Upper lobe of right lung (tissue), 1 donor: ENCODE results near the gene SCAPER. TPM values are rescaled to one million over a fixed set of nuclear protein-coding genes. Genes with fewer than 3 reads are reported as not detected.

Experiments used
- ATAC-seq: fragments of 200-7000 bp; cut with Tn5 transposase; one replicate; pipeline ENCODE4 v1.9.1; 2020; ENCODE audit warnings: mild to moderate bottlenecking, moderate library complexity
- DNase-seq: peaks from one replicate; pipeline ENCODE4 v3.0.0-alpha.2; 2020
- H3K27ac ChIP-seq: fragments of 200-600 bp; one replicate; pipeline ENCODE4 v1.8.0; 2022
- H3K27me3 ChIP-seq: fragments of 200-600 bp; one replicate; pipeline ENCODE4 v1.8.0; 2022; ENCODE audit warnings: mild to moderate bottlenecking
- H3K36me3 ChIP-seq: fragments of 200-600 bp; one replicate; pipeline ENCODE4 v1.8.0; 2022
- H3K4me1 ChIP-seq: fragments of 200-600 bp; one replicate; pipeline ENCODE4 v1.8.0; 2022
- H3K4me3 ChIP-seq: fragments of 200-600 bp; one replicate; pipeline ENCODE4 v1.8.0; 2022; ENCODE audit warnings: mild to moderate bottlenecking
- H3K9me3 ChIP-seq: fragments of 200-600 bp; one replicate; pipeline ENCODE4 v1.8.0; 2022
- intact Hi-C: fragments of 100-400 bp; cut with DNase I; formaldehyde crosslinking; loops from one replicate; pipeline ENCODE4 v1.11.0; 2022
- total RNA-seq: library from RNA; stranded (reverse); fragmentation: NEBNext Ultra II Directional; extraction: Animal tissue kit (Norgen Biotek cat#: 25700); gene quantifications from one replicate; pipeline ENCODE4 v1.2.1, GENCODE V29; 2021
- TF ChIP-seq, protein P1 (sequence below): fragments of 200-600 bp; IDR thresholded peaks from one replicate; pipeline ENCODE4 v1.8.0; 2022; ENCODE audit warnings: antibody characterized with exemption
- donor health status: DM: no; HTN: yes; CAD: no; lungs with severe emphysema.

The SCAPER gene
- total RNA-seq, 1 donor from 2014 or later = 44.3 TPM

DNA sequence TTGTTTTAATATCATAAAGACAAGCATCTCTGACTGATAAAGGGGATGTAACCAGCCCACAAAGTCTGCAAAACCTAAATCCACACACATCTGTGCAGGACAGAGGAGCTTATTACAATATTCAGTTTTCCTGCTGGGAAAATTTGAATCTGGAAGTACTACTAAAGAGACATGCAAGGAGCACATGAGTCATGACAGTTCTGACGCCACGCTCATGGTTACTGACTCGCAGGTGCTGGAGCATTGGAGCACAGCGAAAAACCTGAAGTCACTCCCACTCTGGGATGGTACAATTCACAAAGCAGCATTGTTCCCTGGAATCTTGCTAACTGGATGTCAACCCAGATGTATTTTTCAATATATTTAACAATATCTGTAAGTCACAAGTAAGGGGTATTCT is 576.2 kb downstream of the SCAPER start:
- intact Hi-C loops = no loop called here
- DNase-seq = no peak
- TF ChIP-seq, protein P1, sequence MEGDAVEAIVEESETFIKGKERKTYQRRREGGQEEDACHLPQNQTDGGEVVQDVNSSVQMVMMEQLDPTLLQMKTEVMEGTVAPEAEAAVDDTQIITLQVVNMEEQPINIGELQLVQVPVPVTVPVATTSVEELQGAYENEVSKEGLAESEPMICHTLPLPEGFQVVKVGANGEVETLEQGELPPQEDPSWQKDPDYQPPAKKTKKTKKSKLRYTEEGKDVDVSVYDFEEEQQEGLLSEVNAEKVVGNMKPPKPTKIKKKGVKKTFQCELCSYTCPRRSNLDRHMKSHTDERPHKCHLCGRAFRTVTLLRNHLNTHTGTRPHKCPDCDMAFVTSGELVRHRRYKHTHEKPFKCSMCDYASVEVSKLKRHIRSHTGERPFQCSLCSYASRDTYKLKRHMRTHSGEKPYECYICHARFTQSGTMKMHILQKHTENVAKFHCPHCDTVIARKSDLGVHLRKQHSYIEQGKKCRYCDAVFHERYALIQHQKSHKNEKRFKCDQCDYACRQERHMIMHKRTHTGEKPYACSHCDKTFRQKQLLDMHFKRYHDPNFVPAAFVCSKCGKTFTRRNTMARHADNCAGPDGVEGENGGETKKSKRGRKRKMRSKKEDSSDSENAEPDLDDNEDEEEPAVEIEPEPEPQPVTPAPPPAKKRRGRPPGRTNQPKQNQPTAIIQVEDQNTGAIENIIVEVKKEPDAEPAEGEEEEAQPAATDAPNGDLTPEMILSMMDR = no peak
- H3K4me3 ChIP-seq = no peak overlapping the region
- no peak overlapping the region for H3K27ac ChIP-seq
- ATAC-seq = no peak
- H3K4me1 ChIP-seq = no peaks in the 10 kb centered on the region
- no peaks in the 10 kb centered on the region for H3K9me3 ChIP-seq
- no peaks in the 10 kb centered on the region for H3K36me3 ChIP-seq
- H3K27me3 ChIP-seq = peaks cover 38% of the 10 kb centered on the region

DNA sequence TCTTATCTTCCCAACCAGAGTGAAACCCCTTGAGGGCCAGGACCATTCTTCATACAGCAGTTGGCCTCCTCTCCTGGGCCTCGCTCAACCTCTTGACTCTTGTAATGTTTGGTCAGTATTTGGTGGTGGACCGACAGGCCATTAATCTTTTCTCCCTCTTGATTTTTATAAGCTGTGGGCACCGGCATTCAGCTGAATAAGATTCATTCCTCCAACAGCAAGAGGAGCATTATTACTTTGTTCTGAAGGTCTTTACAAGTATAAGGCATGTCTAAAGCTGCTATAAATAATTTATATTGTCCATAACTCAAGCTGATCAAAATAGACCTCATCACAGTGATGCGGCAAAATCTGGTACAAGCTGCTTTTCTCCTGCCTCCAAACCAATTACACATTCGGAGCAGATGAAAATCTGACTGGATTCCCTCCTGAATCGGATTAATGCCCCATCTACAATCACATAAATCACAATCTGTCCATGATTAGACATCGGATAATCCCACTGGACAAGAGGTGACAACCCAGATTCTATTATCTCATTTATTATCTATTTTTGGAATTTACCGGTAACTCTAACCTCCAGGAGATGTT is 576.9 kb downstream of the SCAPER start:
- DNase-seq (no peak), ATAC-seq (no peak)
- TF ChIP-seq, protein P1 = no peak
- Histone ChIP-seq H3K4me3 (no peak overlapping the region), H3K27ac (no peak overlapping the region), H3K4me1 (no peaks in the 10 kb centered on the region), H3K27me3 (peaks cover 31% of the 10 kb centered on the region), H3K9me3 (no peaks in the 10 kb centered on the region), H3K36me3 (no peaks in the 10 kb centered on the region)
- intact Hi-C loops = no loop called here

GRCh38 chr15:76327191-76328105 is 577.7 kb downstream of the SCAPER start:
- no peak overlapping the region for H3K27ac ChIP-seq
- H3K4me1 ChIP-seq = no peaks in the 10 kb centered on the region
- intact Hi-C loops = no loop called here
- no peak overlapping the region for H3K4me3 ChIP-seq
- no peaks in the 10 kb centered on the region for H3K9me3 ChIP-seq
- TF ChIP-seq, protein P1 = no peak
- DNase-seq = no peak
- H3K36me3 ChIP-seq = no peaks in the 10 kb centered on the region
- no peak for ATAC-seq
- H3K27me3 ChIP-seq = peaks cover 29% of the 10 kb centered on the region

- intact Hi-C loops = no loop called here
Observed at GRCh38 chr15:76325704-76326103, 579.4 kb downstream of the SCAPER start.

GRCh38 chr15:76324066-76324465 is 581.1 kb downstream of the SCAPER start:
- ATAC-seq = no peak
- intact Hi-C loops = no loop called here
- Histone ChIP-seq H3K4me3 (no peak overlapping the region), H3K36me3 (no peaks in the 10 kb centered on the region), H3K27me3 (peaks cover 37% of the 10 kb centered on the region), H3K4me1 (no peaks in the 10 kb centered on the region), H3K9me3 (no peaks in the 10 kb centered on the region), H3K27ac (no peak overlapping the region)
- DNase-seq = no peak
- TF ChIP-seq, protein P1 = no peak

More at GRCh38 chr15:76325704-76326103, 579.4 kb downstream of the SCAPER start:
- Histone ChIP-seq H3K4me1 (no peaks in the 10 kb centered on the region), H3K27ac (no peak overlapping the region), H3K27me3 (peaks cover 44% of the 10 kb centered on the region), H3K4me3 (no peak overlapping the region), H3K9me3 (no peaks in the 10 kb centered on the region), H3K36me3 (no peaks in the 10 kb centered on the region)
- TF ChIP-seq, protein P1 = no peak
- DNase-seq (no peak), ATAC-seq (no peak)
